IMR-90 (cell line): ENCODE results near the gene VPS39. TPM values are rescaled to one million over a fixed set of nuclear protein-coding genes. Genes with fewer than 3 reads are reported as not detected.

Experiments used
- ATAC-seq: fragments of 200-7000 bp; cut with Tn5 transposase; 2 replicates; pipeline ENCODE4 v1.9.1; 2020; ENCODE audit warnings: low read depth, mild to moderate bottlenecking, moderate library complexity
- BruUV-seq: library from RNA; stranded (reverse); fragments of 400-500 nt; replicated peaks from 2 replicates; lab custom pipeline; 2021; lab: Mats Ljungman, UMichigan
- CTCF ChIA-PET: fragments of 300-600 bp; formaldehyde crosslinking; extraction: SDS; loops from one replicate; lab custom pipeline; 2021; ENCODE audit warnings: antibody characterized with exemption; lab: Yijun Ruan, JAX
- POLR2A ChIA-PET: fragments of 300-600 bp; sonication (Branson Sonifier 250); formaldehyde crosslinking; loops from one replicate; lab custom pipeline; 2022; ENCODE audit warnings: antibody characterized with exemption; ENCODE audit not compliant: unreplicated experiment; lab: Charles Lee
- DNase-seq: peaks from one replicate; pipeline ENCODE4 v3.0.0; 2013
- H2AFZ ChIP-seq: replicated peaks from 2 replicates; pipeline ENCODE3; 2013; ENCODE audit warnings: low read length, mild to moderate bottlenecking; ENCODE audit not compliant: poor library complexity
- H2AK5ac ChIP-seq: 2 replicates; pipeline ENCODE4 v1.6.1; 2013; ENCODE audit warnings: low read depth, low read length, inconsistent platforms
- H2AK9ac ChIP-seq: replicated peaks from 2 replicates; pipeline ENCODE3; 2013; ENCODE audit warnings: mild to moderate bottlenecking, low read depth, low read length, moderate library complexity; ENCODE audit not compliant: poor library complexity
- H2BK120ac ChIP-seq: 2 replicates; pipeline ENCODE4 v1.6.1; 2013; ENCODE audit warnings: low read depth, low read length, inconsistent platforms
- H2BK15ac ChIP-seq: 3 replicates; pipeline ENCODE4 v1.6.1; 2013; ENCODE audit warnings: low read depth, low read length, inconsistent platforms
- H2BK20ac ChIP-seq: 2 replicates; pipeline ENCODE4 v1.6.1; 2013; ENCODE audit warnings: low read depth, mild to moderate bottlenecking, inconsistent platforms, low read length, moderate library complexity
- H2BK5ac ChIP-seq: 2 replicates; pipeline ENCODE4 v1.6.1; 2013; ENCODE audit warnings: mild to moderate bottlenecking, low read depth, low read length, inconsistent platforms; ENCODE audit not compliant: poor library complexity, severe bottlenecking
- H3K14ac ChIP-seq: replicated peaks from 2 replicates; pipeline ENCODE4 v1.6.1; 2013; ENCODE audit warnings: low read depth, low read length, inconsistent platforms
- H3K18ac ChIP-seq: 2 replicates; pipeline ENCODE4 v1.6.1; 2013; ENCODE audit warnings: low read depth, low read length, control low read depth
- H3K23ac ChIP-seq: 2 replicates; pipeline ENCODE4 v1.6.1; 2013; ENCODE audit warnings: low read depth, low read length, inconsistent platforms
- H3K27ac ChIP-seq: 2 replicates; pipeline ENCODE4 v1.5.1; 2013; ENCODE audit warnings: mild to moderate bottlenecking, control low read depth, low read length; ENCODE audit not compliant: insufficient read depth
- H3K27me3 ChIP-seq: 2 replicates; pipeline ENCODE4 v1.6.1; 2013; ENCODE audit warnings: low read length; ENCODE audit not compliant: control insufficient read depth, insufficient read depth
- H3K36me3 ChIP-seq: 2 replicates; pipeline ENCODE4 v1.6.1; 2013; ENCODE audit warnings: low read length, mixed read lengths; ENCODE audit not compliant: control insufficient read depth, insufficient read depth
- H3K4ac ChIP-seq: 2 replicates; pipeline ENCODE4 v1.6.1; 2013; ENCODE audit warnings: low read depth, low read length, inconsistent platforms
- H3K4me1 ChIP-seq: 2 replicates; pipeline ENCODE4 v1.6.1; 2013; ENCODE audit warnings: low read length, mixed read lengths; ENCODE audit not compliant: control insufficient read depth, insufficient read depth
- H3K4me2 ChIP-seq: 2 replicates; pipeline ENCODE4 v1.6.1; 2013; ENCODE audit warnings: low read depth, mild to moderate bottlenecking, control low read depth, low read length, moderate library complexity
- H3K4me3 ChIP-seq: 2 replicates; pipeline ENCODE4 v1.5.1; 2013; ENCODE audit warnings: low read depth, mild to moderate bottlenecking, control low read depth, low read length, moderate library complexity; ENCODE audit not compliant: insufficient read depth
- H3K56ac ChIP-seq: 2 replicates; pipeline ENCODE4 v1.6.1; 2013; ENCODE audit warnings: low read length, inconsistent platforms; ENCODE audit not compliant: insufficient read depth; ENCODE audit errors: extremely low read depth
- H3K79me1 ChIP-seq, 2 experiments: 2 replicates each; pipeline ENCODE4 v1.6.1; 2013; ENCODE audit warnings: low read length in 2 of 2, inconsistent platforms in 1 of 2, low read depth in 1 of 2
- H3K9ac ChIP-seq: 2 replicates; pipeline ENCODE4 v1.6.1; 2013; ENCODE audit warnings: low read depth, low read length, control low read depth
- H3K9me1 ChIP-seq: 2 replicates; pipeline ENCODE4 v1.6.1; 2013; ENCODE audit warnings: low read length, inconsistent platforms; ENCODE audit not compliant: insufficient read depth
- H3K9me3 ChIP-seq: 2 replicates; pipeline ENCODE4 v1.6.1; 2013; ENCODE audit warnings: low read length; ENCODE audit not compliant: control insufficient read depth, insufficient read depth
- H4K20me1 ChIP-seq: 2 replicates; pipeline ENCODE4 v1.6.1; 2013; ENCODE audit warnings: low read length, inconsistent platforms; ENCODE audit not compliant: insufficient read depth
- H4K5ac ChIP-seq: 2 replicates; pipeline ENCODE4 v1.6.1; 2013; ENCODE audit warnings: mild to moderate bottlenecking, low read depth, low read length, control low read depth
- H4K8ac ChIP-seq, 2 experiments: 2 replicates each; pipeline ENCODE4 v1.6.1; 2013; ENCODE audit warnings: low read depth in 2 of 2, low read length in 2 of 2, control low read depth in 1 of 2, inconsistent platforms in 1 of 2
- H4K91ac ChIP-seq: 2 replicates; pipeline ENCODE4 v1.6.1; 2013; ENCODE audit warnings: low read depth, low read length, inconsistent platforms; ENCODE audit not compliant: insufficient read depth
- CTCF ChIP-seq: conservative IDR thresholded peaks from 2 replicates; pipeline ENCODE4 v1.5.1; 2012; ENCODE audit warnings: mild to moderate bottlenecking, low read depth, low read length, improper control_type of control experiment
- NFE2L2 ChIP-seq: fragments of 150-350 bp; IDR thresholded peaks from 2 replicates; pipeline ENCODE4 v1.6.1; 2016; ENCODE audit warnings: low read depth, mild to moderate bottlenecking, low read length
- RCOR1 ChIP-seq: IDR thresholded peaks from 2 replicates; pipeline ENCODE4 v1.6.1; 2012; ENCODE audit warnings: mild to moderate bottlenecking, low read length, improper control_type of control experiment; ENCODE audit not compliant: insufficient replicate concordance
- WGBS, 2 experiments: methylation state at CpG; one replicate each; pipeline versions ENCODE4 v1.1.5 to v1.1.7; 2013; ENCODE audit warnings: missing lambda C conversion rate in 2 of 2; ENCODE audit not compliant: insufficient read length in 1 of 2; ENCODE audit errors: extremely low coverage in 2 of 2; 5-methylcytosine and 5-hydroxymethylcytosine counted together
- dilution Hi-C: fragments of 300-500 bp; cut with HindIII; formaldehyde crosslinking; loops from one replicate; pipeline ENCODE4 v1.14.3; 2018; ENCODE audit warnings: low sequenced_read_pairs; ENCODE audit not compliant: unreplicated experiment
- in situ Hi-C: fragments of 300-500 bp; cut with MboI; formaldehyde crosslinking; loops from 3 replicates; pipeline ENCODE4 v1.14.3; 2019; ENCODE audit warnings: low sequenced_read_pairs, inconsistent platforms, mixed read lengths
- intact Hi-C: fragments of 100-400 bp; cut with micrococcal nuclease; formaldehyde crosslinking; loops from 2 replicates; pipeline ENCODE4 v1.10.0; 2022
- polyA plus RNA-seq, 3 experiments: library from polyadenylated mRNA; depleted of rRNA; stranded (reverse); fragments of >200 nt; gene quantifications; 2 replicates each; pipeline ENCODE4 v1.2.3, GENCODE V29; 2012; ENCODE audit warnings: low replicate concordance in 1 of 3
- total RNA-seq: library from RNA; depleted of rRNA; stranded (reverse); fragments of >200 nt; gene quantifications from 2 replicates; pipeline ENCODE4 v1.2.3, GENCODE V29; 2012

VPS39 gene
- total and polyA plus RNA-seq, 2 of the 4 experiments (the other 2 are of a cell fraction): 49.7 to 52.2 TPM

GRCh38 chr15:42135351-42135750 lies 72.8 kb downstream of the VPS39 start:
- Histone ChIP-seq H3K23ac (no peak overlapping the region), H2BK5ac (no peak overlapping the region), H2BK15ac (no peak overlapping the region), H3K79me1 (no peaks in the 10 kb centered on the region), H2AK5ac (no peak overlapping the region), H3K9ac (no peak overlapping the region), H3K4me1 (no peaks in the 10 kb centered on the region), H3K56ac (no peak overlapping the region), H2BK120ac (no peak overlapping the region), H3K4ac (no peak overlapping the region), H3K27ac (no peak overlapping the region), H4K5ac (no peak overlapping the region), H4K91ac (no peak overlapping the region), H3K4me2 (no peak overlapping the region), H3K27me3 (peaks cover 44% of the 10 kb centered on the region), H3K36me3 (no peaks in the 10 kb centered on the region), H3K4me3 (no peak overlapping the region), H3K14ac (no peak overlapping the region), H3K18ac (no peak overlapping the region), H2BK20ac (no peak overlapping the region), H3K9me1 (no peaks in the 10 kb centered on the region), H2AK9ac (no peak overlapping the region), H2AFZ (no peak overlapping the region), H4K20me1 (no peaks in the 10 kb centered on the region), H4K8ac (no peak overlapping the region), H3K9me3 (peaks cover 3% of the 10 kb centered on the region; the same call in 1 of the 2 replicates)
- no peak for ATAC-seq
- ChIA-PET POLR2A (no interaction called here), CTCF (no interaction called here)
- TF ChIP-seq RCOR1 (no peak), NFE2L2 (no peak), CTCF (no peak)
- WGBS, 2 experiments: no CpG with 5 or more reads among the region's 1 CpG
- no TSS peak for BruUV-seq
- no peak for DNase-seq
- dilution Hi-C loops (no loop called here), in situ Hi-C loops (no loop called here), intact Hi-C loops (loop anchor here (5.0 kb wide), 1 partner anchor 48 kb away; no protein-coding TSS in a partner anchor)
